SK-N-SH (cell line): Measurements from ENCODE around the gene EPGN. TPM values are rescaled to one million over a fixed set of nuclear protein-coding genes. Genes with fewer than 3 reads are reported as not detected.

Experiments
- CTCF ChIA-PET: fragments of 300-600, 350-600 bp; formaldehyde crosslinking; extraction: SDS; loops from one replicate; lab custom pipeline; 2021; lab: Yijun Ruan, JAX
- POLR2A ChIA-PET: fragments of 350-600 bp; sonication (Branson Sonifier 250); formaldehyde crosslinking; extraction: SDS; loops from one replicate; lab custom pipeline; 2020; ENCODE audit warnings: antibody characterized with exemption, inconsistent platforms; lab: Yijun Ruan, JAX
- DNase-seq: peaks from one replicate; pipeline ENCODE4 v3.0.0; 2012
- H2AFZ ChIP-seq: fragments of 200-600 bp; sonication (generic); 2 replicates; pipeline ENCODE4 v1.8.1; 2016; ENCODE audit warnings: antibody characterized with exemption, mild to moderate bottlenecking, low read depth
- H3F3A ChIP-seq: fragments of 200-600 bp; sonication (generic); replicated peaks from 2 replicates; pipeline ENCODE3; 2016; ENCODE audit warnings: antibody characterized with exemption, mild to moderate bottlenecking; ENCODE audit not compliant: insufficient read depth
- H3K27ac ChIP-seq, 2 experiments: fragments of 200-500 bp in 1 of 2; fragments of 200-600 bp in 1 of 2; sonication (Bioruptor generic) in 1 of 2; sonication (generic), shearing (Covaris generic) in 1 of 2; 2 replicates each; pipeline versions ENCODE4 v1.5.1 to v1.6.1; 2014 to 2016; ENCODE audit warnings: low read depth in 2 of 2, inconsistent platforms in 1 of 2, low read length in 1 of 2, mild to moderate bottlenecking in 1 of 2, mixed read lengths in 1 of 2
- H3K27me3 ChIP-seq: fragments of 200-600 bp; sonication (generic), shearing (Covaris generic); 2 replicates; pipeline ENCODE4 v1.6.1; 2016; ENCODE audit warnings: mixed run types; ENCODE audit not compliant: insufficient read depth
- H3K36me3 ChIP-seq, 2 experiments: fragments of 200-500 bp in 1 of 2; fragments of 200-600 bp in 1 of 2; sonication (Bioruptor generic) in 1 of 2; sonication (generic) in 1 of 2; replicated peaks in 1 of 2; 2 replicates each; pipeline versions ENCODE3 to v1.5.1; 2014 to 2016; ENCODE audit warnings: low read length in 1 of 2, mild to moderate bottlenecking in 1 of 2; ENCODE audit not compliant: insufficient read depth in 2 of 2, control insufficient read depth in 1 of 2
- H3K4me1 ChIP-seq, 2 experiments: fragments of 200-500 bp in 1 of 2; fragments of 200-600 bp in 1 of 2; sonication (Bioruptor generic) in 1 of 2; sonication (generic), shearing (Covaris generic) in 1 of 2; 2 replicates each; pipeline versions ENCODE4 v1.5.1 to v1.6.1; 2014 to 2016; ENCODE audit warnings: low read depth in 1 of 2, low read length in 1 of 2, mixed run types in 1 of 2; ENCODE audit not compliant: insufficient read depth in 2 of 2, control insufficient read depth in 1 of 2
- H3K4me2 ChIP-seq: fragments of 200-600 bp; sonication (generic), shearing (Covaris generic); 2 replicates; pipeline ENCODE4 v1.6.1; 2017; ENCODE audit warnings: mixed run types
- H3K4me3 ChIP-seq, 2 experiments: fragments of 200-500 bp in 1 of 2; fragments of 200-600 bp in 1 of 2; sonication (Bioruptor generic) in 1 of 2; sonication (generic), shearing (Covaris generic) in 1 of 2; 2 replicates each; pipeline versions ENCODE4 v1.5.1 to v1.8.1; 2014 to 2016; ENCODE audit warnings: low read depth in 2 of 2, inconsistent platforms in 1 of 2, low read length in 1 of 2, mild to moderate bottlenecking in 1 of 2, mixed read lengths in 1 of 2, moderate library complexity in 1 of 2
- H3K79me2 ChIP-seq: fragments of 200-600 bp; sonication (generic); 2 replicates; pipeline ENCODE4 v1.8.1; 2017; ENCODE audit warnings: mild to moderate bottlenecking; ENCODE audit not compliant: insufficient read depth
- H3K9ac ChIP-seq: fragments of 200-600 bp; sonication (generic); 2 replicates; pipeline ENCODE4 v1.6.1; 2017; ENCODE audit warnings: mixed run types
- H3K9me2 ChIP-seq: fragments of 200-600 bp; sonication (generic); 2 replicates; pipeline ENCODE4 v1.6.1; 2017; ENCODE audit warnings: mixed run types
- H3K9me3 ChIP-seq: fragments of 200-600 bp; sonication (generic); 2 replicates; pipeline ENCODE4 v1.6.1; 2017; ENCODE audit warnings: mixed run types, mild to moderate bottlenecking, moderate library complexity
- H4K20me1 ChIP-seq: fragments of 200-600 bp; sonication (generic); 2 replicates; pipeline ENCODE4 v1.6.1; 2017; ENCODE audit warnings: mild to moderate bottlenecking, mixed run types; ENCODE audit not compliant: insufficient read depth
- EP300 ChIP-seq, 2 experiments: IDR thresholded peaks; 2 replicates each; pipeline versions ENCODE4 v1.4.0 to v1.6.1; 2012; ENCODE audit warnings: borderline replicate concordance in 1 of 2, low read depth in 1 of 2, low read length in 1 of 2
- FOSL2 ChIP-seq: IDR thresholded peaks from 2 replicates; pipeline ENCODE4 v1.4.0; 2012; ENCODE audit warnings: low read depth, mild to moderate bottlenecking, moderate library complexity, borderline replicate concordance
- FOXM1 ChIP-seq: IDR thresholded peaks from 2 replicates; pipeline ENCODE4 v1.4.0; 2012; ENCODE audit warnings: low read depth, mild to moderate bottlenecking
- GABPA ChIP-seq: IDR thresholded peaks from 2 replicates; pipeline ENCODE4 v1.4.0; 2012; ENCODE audit warnings: low read depth, mild to moderate bottlenecking
- GATA2 ChIP-seq: sonication (generic); formaldehyde crosslinking; IDR thresholded peaks from 2 replicates; pipeline ENCODE4 v1.5.0; 2020; ENCODE audit warnings: mild to moderate bottlenecking, missing genetic modification reagents
- JUND ChIP-seq: IDR thresholded peaks from 2 replicates; pipeline ENCODE4 v1.4.0; 2012
- MXI1 ChIP-seq: IDR thresholded peaks from 2 replicates; pipeline ENCODE4 v1.6.1; 2012; ENCODE audit warnings: mild to moderate bottlenecking, low read depth, low read length, improper control_type of control experiment
- NFIC ChIP-seq: IDR thresholded peaks from 2 replicates; pipeline ENCODE4 v1.4.0; 2012; ENCODE audit warnings: borderline replicate concordance
- NRF1 ChIP-seq: IDR thresholded peaks from 2 replicates; pipeline ENCODE4 v1.6.1; 2012; ENCODE audit warnings: low read depth, mild to moderate bottlenecking, low read length
- POLR2AphosphoS5 ChIP-seq: IDR thresholded peaks from 2 replicates; pipeline ENCODE4 v1.6.1; 2012; ENCODE audit warnings: low read depth, low read length
- RAD21 ChIP-seq: IDR thresholded peaks from 2 replicates; pipeline ENCODE4 v1.6.1; 2012; ENCODE audit warnings: mild to moderate bottlenecking, low read length
- RFX5 ChIP-seq: IDR thresholded peaks from 2 replicates; pipeline ENCODE4 v1.6.1; 2012; ENCODE audit warnings: mild to moderate bottlenecking, improper control_type of control experiment, low read length
- RXRA ChIP-seq: IDR thresholded peaks from 2 replicates; pipeline ENCODE4 v1.4.0; 2012; ENCODE audit warnings: low read depth, mild to moderate bottlenecking, borderline replicate concordance
- SIN3A ChIP-seq: IDR thresholded peaks from 2 replicates; pipeline ENCODE4 v1.6.1; 2012; ENCODE audit warnings: low read depth, mild to moderate bottlenecking, low read length, moderate library complexity, borderline replicate concordance
- YY1 ChIP-seq: IDR thresholded peaks from 2 replicates; pipeline ENCODE4 v1.4.0; 2012; ENCODE audit warnings: low read depth, mild to moderate bottlenecking
- WGBS: methylation state at CpG from one replicate; pipeline ENCODE4 v1.1.6; 2017; ENCODE audit warnings: low lambda C conversion rate; 5-methylcytosine and 5-hydroxymethylcytosine counted together
- polyA plus RNA-seq, 3 experiments: library from polyadenylated mRNA; depleted of rRNA; stranded (reverse); fragments of >200 nt; gene quantifications; 2 replicates each; pipeline ENCODE4 v1.2.3, GENCODE V29; 2012
- TF ChIP-seq, protein P1 (sequence below): IDR thresholded peaks from 2 replicates; pipeline ENCODE4 v1.4.0; 2012; ENCODE audit warnings: low read depth
- TF ChIP-seq, protein P2 (sequence below): fragments of 150-350 bp; IDR thresholded peaks from 2 replicates; pipeline ENCODE4 v1.6.1; 2016; ENCODE audit warnings: mild to moderate bottlenecking, low read depth, low read length
- TF ChIP-seq, protein P3 (sequence below): IDR thresholded peaks from 2 replicates; pipeline ENCODE4 v1.4.0; 2012; ENCODE audit warnings: low read depth, borderline replicate concordance

Gene EPGN
- polyA plus RNA-seq, 1 of the 3 experiments (the other 2 are of a cell fraction) = 0.23 TPM

DNA sequence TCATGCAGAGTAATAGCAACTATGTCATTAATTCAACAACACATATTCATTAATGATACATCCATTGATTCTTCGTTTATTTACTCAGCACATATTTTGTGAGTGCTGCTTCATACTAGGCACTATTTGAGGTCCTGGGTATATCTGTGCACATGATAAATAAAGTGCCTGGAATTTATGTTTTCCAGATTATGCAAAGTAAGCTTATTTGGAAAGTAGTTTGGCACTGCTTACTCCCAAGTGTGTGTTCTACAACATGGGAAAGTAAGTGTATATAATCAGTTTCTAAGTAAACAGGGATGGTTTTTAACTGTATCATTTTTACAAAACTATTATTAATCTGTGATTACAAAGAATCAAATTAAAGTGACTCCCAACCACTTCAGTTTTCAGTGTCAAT lies 16.8 kb upstream of the EPGN start:
- no peak for TF ChIP-seq FOSL2
- TF ChIP-seq, protein P1, sequence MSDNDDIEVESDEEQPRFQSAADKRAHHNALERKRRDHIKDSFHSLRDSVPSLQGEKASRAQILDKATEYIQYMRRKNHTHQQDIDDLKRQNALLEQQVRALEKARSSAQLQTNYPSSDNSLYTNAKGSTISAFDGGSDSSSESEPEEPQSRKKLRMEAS = no peak
- TF ChIP-seq MXI1 = no peak
- TF ChIP-seq NFIC = no peak
- TF ChIP-seq GABPA = no peak
- no peak for TF ChIP-seq RFX5
- TF ChIP-seq JUND = no peak
- no peak for TF ChIP-seq RXRA
- TF ChIP-seq EP300 (IDR thresholded peaks at IDR 0.05; ENCODE audit: borderline replicate concordance in 1 of 2, low read depth in 1 of 2, low read length in 1 of 2) = no peak
- TF ChIP-seq NRF1 = no peak
- no peak for TF ChIP-seq FOXM1
- no peak for TF ChIP-seq RAD21
- no peak for TF ChIP-seq POLR2AphosphoS5
- TF ChIP-seq SIN3A = no peak
- TF ChIP-seq, protein P2, sequence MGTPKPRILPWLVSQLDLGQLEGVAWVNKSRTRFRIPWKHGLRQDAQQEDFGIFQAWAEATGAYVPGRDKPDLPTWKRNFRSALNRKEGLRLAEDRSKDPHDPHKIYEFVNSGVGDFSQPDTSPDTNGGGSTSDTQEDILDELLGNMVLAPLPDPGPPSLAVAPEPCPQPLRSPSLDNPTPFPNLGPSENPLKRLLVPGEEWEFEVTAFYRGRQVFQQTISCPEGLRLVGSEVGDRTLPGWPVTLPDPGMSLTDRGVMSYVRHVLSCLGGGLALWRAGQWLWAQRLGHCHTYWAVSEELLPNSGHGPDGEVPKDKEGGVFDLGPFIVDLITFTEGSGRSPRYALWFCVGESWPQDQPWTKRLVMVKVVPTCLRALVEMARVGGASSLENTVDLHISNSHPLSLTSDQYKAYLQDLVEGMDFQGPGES = no peak
- no peak for TF ChIP-seq GATA2
- Histone ChIP-seq H4K20me1 (no peaks in the 10 kb centered on the region), H2AFZ (no peak overlapping the region), H3K9me2 (no peaks in the 10 kb centered on the region), H3K4me3 (no peak overlapping the region), H3K4me2 (no peak overlapping the region), H3K9ac (no peak overlapping the region), H3K9me3 (no peaks in the 10 kb centered on the region), H3F3A (no peaks in the 10 kb centered on the region), H3K36me3 (no peaks in the 10 kb centered on the region), H3K27me3 (no peaks in the 10 kb centered on the region), H3K4me1 (no peaks in the 10 kb centered on the region), H3K27ac (no peak overlapping the region), H3K79me2 (no peaks in the 10 kb centered on the region)
- CTCF ChIA-PET = no interaction called here
- POLR2A ChIA-PET = no interaction called here
- WGBS = 81% methylated on average over 1 of the region's 1 CpG
- DNase-seq = no peak

DNA sequence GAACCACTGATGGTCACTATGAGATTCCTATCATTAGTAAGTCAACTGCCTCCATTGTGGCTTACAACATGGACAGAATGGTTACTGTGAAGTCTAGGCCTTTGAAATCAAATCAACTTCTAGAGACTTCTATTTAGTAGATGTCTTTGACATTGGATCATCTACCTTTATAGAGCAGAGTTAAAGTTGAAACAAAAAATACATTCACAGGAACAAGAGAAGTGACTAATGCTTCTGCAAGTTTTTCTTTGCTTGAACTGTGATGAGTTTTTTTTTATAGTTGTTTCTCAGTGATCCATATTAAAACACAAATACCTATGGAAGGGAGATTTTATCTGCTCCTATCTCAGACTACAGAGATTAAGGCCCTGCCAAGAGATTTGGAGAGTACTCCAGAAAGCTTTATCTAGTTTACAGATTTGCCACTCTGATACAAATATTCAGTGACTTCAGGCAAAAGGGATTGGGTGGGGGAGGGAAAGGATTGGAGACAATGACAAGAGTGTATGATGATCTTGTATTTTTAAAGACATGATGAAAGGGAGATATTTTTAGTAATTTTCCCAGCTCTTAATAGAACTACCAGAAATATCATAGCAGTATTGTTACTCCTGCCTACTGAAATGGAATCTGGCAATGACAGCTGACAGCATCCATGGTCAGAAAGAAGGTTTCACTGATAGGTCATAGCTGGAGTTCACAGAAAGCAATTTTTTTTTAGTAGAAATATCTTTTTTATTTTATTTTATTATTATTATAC lies 16.0 kb upstream of the EPGN start:
- Histone ChIP-seq H3K27ac (no peak overlapping the region), H4K20me1 (no peaks in the 10 kb centered on the region), H3K9ac (no peak overlapping the region), H3K36me3 (no peaks in the 10 kb centered on the region), H3K79me2 (no peaks in the 10 kb centered on the region), H3K4me3 (no peak overlapping the region), H3K9me3 (no peaks in the 10 kb centered on the region), H3F3A (no peaks in the 10 kb centered on the region), H3K27me3 (no peaks in the 10 kb centered on the region), H3K4me1 (no peaks in the 10 kb centered on the region), H3K4me2 (no peak overlapping the region), H2AFZ (no peak overlapping the region), H3K9me2 (no peaks in the 10 kb centered on the region)
- TF ChIP-seq, protein P3, sequence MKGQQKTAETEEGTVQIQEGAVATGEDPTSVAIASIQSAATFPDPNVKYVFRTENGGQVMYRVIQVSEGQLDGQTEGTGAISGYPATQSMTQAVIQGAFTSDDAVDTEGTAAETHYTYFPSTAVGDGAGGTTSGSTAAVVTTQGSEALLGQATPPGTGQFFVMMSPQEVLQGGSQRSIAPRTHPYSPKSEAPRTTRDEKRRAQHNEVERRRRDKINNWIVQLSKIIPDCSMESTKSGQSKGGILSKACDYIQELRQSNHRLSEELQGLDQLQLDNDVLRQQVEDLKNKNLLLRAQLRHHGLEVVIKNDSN = no peak
- no peak for TF ChIP-seq MXI1
- no peak for TF ChIP-seq FOXM1
- TF ChIP-seq YY1 = no peak
- ChIA-PET CTCF (no interaction called here), POLR2A (no interaction called here)
- DNase-seq = no peak
